ENCODE measurements around the gene EIF2S3.

GRCh38 chrX:24110069-24110468 is 55.3 kb downstream of the EIF2S3 start:
- TF ChIP-seq EZH2phosphoT487 (IDR thresholded peaks at IDR 0.05; ENCODE audit: low read depth) (no peak), CTCF (IDR thresholded peaks at IDR 0.05; ENCODE audit: low read depth, low read length) (no peak)

Data from OCI-LY3 (cell line).